RWPE1 (cell line): ENCODE measurements around the gene FBXL5.
"Not testable (repeated sequence)": the region's sequence is repeated elsewhere in the genome, so short reads cannot be mapped to it uniquely, and the experiment has no call there.

ENCODE experiments used
- CTCF ChIA-PET: fragments of 350-600 bp; sonication (Branson Sonifier 250); formaldehyde crosslinking; extraction: SDS; loops from one replicate; lab custom pipeline; 2021; lab: Yijun Ruan, JAX
- POLR2A ChIA-PET: fragments of 400-600 bp; formaldehyde crosslinking; extraction: SDS; loops from one replicate; lab custom pipeline; 2020; ENCODE audit warnings: antibody characterized with exemption; ENCODE audit not compliant: low non-redundant PET; lab: Yijun Ruan, JAX
- DNase-seq: peaks from one replicate; pipeline ENCODE4 v3.0.0; 2012; ENCODE audit warnings: low spot score
- H3K27ac ChIP-seq: fragments of 450-650 bp; 2 replicates; pipeline ENCODE4 v1.5.1; 2017
- TF ChIP-seq, protein P1 (sequence below): fragments of 450-650 bp; conservative IDR thresholded peaks from 2 replicates; pipeline ENCODE4 v1.5.1; 2017; ENCODE audit warnings: low read depth, mild to moderate bottlenecking

The FBXL5 gene

DNA sequence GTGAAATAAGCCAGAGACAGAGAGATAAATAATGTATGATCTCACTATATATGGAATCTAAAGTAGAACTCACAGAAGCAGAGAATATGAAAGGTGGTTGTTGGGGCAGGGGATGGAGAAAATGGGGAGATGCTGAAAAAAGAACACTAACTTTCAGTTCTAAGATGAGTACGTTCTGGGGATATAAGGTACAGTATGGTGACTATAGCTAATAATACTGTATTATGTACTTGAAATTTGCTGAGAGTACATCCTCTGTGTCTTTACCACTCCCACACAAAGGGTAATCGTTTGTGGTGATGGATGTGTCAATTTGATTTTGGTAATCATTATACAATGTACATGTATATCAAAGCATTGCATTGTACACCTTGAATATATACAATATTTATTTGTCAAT is 6.6 kb downstream of the FBXL5 start:
- no peak overlapping the region for H3K27ac ChIP-seq
- ChIA-PET POLR2A (no interaction called here), CTCF (no interaction called here)
- no peak for DNase-seq
- TF ChIP-seq, protein P1, sequence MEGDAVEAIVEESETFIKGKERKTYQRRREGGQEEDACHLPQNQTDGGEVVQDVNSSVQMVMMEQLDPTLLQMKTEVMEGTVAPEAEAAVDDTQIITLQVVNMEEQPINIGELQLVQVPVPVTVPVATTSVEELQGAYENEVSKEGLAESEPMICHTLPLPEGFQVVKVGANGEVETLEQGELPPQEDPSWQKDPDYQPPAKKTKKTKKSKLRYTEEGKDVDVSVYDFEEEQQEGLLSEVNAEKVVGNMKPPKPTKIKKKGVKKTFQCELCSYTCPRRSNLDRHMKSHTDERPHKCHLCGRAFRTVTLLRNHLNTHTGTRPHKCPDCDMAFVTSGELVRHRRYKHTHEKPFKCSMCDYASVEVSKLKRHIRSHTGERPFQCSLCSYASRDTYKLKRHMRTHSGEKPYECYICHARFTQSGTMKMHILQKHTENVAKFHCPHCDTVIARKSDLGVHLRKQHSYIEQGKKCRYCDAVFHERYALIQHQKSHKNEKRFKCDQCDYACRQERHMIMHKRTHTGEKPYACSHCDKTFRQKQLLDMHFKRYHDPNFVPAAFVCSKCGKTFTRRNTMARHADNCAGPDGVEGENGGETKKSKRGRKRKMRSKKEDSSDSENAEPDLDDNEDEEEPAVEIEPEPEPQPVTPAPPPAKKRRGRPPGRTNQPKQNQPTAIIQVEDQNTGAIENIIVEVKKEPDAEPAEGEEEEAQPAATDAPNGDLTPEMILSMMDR, result no peak

DNA sequence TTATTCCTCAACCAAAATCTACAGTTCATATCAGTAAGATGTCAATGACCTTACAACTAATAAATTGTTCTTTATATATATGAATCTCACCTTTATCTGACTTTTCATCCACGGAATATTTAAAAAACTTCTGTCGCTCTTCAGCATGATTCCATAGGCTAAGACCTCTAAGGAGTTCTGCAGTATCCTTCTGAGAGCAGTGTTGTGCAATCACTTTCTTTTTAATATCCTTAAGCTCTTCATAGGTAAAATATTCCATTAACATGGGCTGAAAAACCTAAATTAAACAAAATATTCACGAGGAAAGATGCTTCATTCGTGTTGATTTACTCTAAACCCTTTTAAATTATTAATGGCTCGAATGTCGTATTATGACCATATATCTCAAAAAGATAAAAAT is 16.7 kb downstream of the FBXL5 start:
- no peak for DNase-seq
- TF ChIP-seq, protein P1, result no peak
- no peak overlapping the region for H3K27ac ChIP-seq
- CTCF ChIA-PET, result no interaction called here
- POLR2A ChIA-PET, result interaction anchor here (0.8 kb wide), 1 partner anchor 43 kb away, joined by 3 read pairs; no protein-coding TSS in a partner anchor

DNA sequence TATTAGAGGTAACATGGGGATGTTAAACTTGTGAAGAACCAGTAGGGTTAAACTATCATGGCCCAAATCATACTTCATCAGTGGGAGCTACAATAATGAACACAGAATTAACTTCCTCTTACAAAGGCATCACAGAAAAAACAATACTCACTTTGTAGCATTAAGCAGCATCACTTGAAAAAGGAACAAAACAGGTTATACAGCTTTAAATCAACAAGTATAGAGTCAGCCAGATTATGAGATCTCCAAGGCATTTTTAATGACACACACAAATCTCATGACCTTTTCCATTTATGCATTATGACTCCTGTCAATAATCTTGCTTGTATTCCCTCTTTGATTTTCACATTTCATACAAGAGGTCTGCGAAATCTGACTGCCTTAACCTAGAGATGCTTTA is 18.3 kb downstream of the FBXL5 start:
- CTCF ChIA-PET, result no interaction called here
- H3K27ac ChIP-seq, result no peak overlapping the region
- POLR2A ChIA-PET, result no interaction called here
- DNase-seq, result no peak
- TF ChIP-seq, protein P1, result no peak

DNA sequence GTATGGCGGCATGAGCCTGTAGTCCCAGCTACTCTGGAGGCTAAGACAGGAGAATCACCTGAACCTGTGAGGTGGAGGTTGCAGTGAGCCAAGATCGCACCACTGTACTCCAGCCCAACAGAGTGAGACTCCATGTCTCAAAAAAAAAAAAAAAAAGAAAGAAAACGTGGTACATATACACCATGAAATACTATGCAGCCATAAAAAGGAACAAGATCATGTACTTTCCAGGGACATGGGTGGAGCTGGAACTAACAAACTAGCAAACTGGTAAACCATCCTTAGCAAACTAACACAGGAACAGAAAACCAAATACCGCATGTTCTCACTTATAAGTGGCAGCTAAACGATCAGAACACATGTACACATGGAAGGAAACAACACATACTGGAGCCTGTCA is 37.8 kb downstream of the FBXL5 start:
- H3K27ac ChIP-seq, CTCF ChIA-PET, DNase-seq, POLR2A ChIA-PET: not testable (repeated sequence)

DNA sequence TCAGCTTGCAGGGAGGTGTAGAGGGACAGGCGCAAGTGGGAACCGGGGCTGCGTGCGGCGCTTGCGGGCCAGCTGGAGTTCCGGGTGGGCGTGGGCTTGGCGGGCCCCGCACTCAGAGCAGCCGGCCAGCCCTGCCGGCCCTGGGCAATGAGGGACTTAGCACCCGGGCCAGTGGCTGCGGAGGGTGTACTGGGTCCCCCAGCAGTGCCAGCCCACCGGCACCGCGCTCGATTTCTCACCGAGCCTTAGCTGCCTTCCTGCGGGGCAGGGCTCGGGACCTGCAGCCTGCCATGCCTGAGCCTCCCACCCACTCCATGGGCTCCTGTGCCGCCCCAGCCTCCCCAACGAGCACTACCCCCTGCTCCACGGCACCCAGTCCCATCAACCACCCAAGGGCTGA is 40.3 kb downstream of the FBXL5 start:
- POLR2A ChIA-PET, CTCF ChIA-PET, DNase-seq, H3K27ac ChIP-seq: not testable (repeated sequence)

DNA sequence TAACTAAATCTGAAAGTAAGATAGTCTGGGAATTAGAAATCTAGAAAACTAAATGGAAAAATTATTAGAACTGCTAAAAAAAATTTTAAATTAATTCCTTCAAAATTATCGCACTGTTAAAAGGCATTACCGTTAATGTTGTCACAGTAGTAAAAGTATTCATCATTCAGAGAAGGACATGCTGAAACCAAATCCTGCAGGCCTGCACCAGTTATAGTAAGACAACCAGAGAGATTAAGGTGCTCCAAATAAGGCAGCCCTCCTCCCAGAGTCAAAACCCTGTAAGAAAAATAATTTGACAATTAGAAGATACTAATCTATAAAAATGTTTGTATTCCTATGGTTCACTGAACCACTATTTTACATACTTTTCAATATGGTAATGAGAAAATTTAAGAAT is 43.0 kb downstream of the FBXL5 start:
- DNase-seq, result no peak
- POLR2A ChIA-PET, result no interaction called here
- CTCF ChIA-PET, result no interaction called here
- no peak overlapping the region for H3K27ac ChIP-seq
- TF ChIP-seq, protein P1, result no peak

DNA sequence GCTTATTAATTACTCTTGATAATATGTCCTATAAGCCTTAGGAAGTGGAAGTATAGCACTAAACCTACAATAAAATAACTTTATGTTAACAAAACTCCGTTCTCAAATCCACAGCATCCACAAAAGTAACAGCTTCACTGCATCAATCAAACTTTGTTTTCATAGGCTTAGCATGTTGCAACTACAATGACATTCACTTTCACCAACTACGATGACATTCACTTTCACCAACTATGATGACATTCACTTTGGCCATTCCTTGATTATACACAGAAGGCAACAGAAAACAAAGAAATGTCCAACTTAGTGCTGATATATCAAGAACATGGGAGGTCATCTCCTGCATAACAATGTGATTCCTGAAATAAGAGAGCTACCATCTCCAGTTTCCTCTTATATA is 44.3 kb downstream of the FBXL5 start:
- DNase-seq, result no peak
- ChIA-PET CTCF (no interaction called here), POLR2A (no interaction called here)
- TF ChIP-seq, protein P1, result no peak
- no peak overlapping the region for H3K27ac ChIP-seq

DNA sequence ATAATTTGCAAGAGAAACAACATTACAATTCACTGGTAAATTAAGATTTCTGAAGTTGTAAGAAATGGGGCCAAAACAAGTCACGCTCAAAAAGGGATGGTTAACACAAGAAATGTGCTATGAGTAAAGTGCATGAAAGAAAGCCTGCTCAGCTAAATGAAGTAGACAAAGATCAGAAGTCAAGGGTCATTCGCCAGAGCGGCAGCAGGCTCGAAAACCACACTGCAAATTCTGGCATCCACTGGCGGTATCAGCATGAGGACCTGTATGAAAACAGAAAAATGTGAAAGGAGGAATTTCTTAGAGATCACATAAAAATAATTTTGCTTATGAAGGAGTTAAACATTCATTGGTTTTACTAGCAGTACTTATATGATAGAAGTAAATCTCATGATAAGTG is 49.6 kb downstream of the FBXL5 start:
- TF ChIP-seq, protein P1, result no peak
- POLR2A ChIA-PET, result no interaction called here
- CTCF ChIA-PET, result interaction anchor here (0.9 kb wide), 1 partner anchor 68 kb away, joined by 3 read pairs; no protein-coding TSS in a partner anchor
- DNase-seq, result no peak
- no peak overlapping the region for H3K27ac ChIP-seq
